Neural crest cell (in vitro differentiated cells): ENCODE data around the gene ZNF415. TPM values are rescaled to one million over a fixed set of nuclear protein-coding genes. Genes with fewer than 3 reads are reported as not detected.

ENCODE experiments used
- DNase-seq: peaks from one replicate; pipeline ENCODE4 v3.0.0; 2021; ENCODE audit warnings: low read depth, mixed read lengths, low spot score
- H3K27ac Mint-ChIP-seq: one replicate; pipeline ENCODE4 v1.8.0; 2021; ENCODE audit warnings: mild to moderate bottlenecking, mixed read lengths; ENCODE audit not compliant: unreplicated experiment
- H3K27me3 Mint-ChIP-seq: 2 replicates; pipeline ENCODE4 v1.8.0; 2021; ENCODE audit warnings: low read depth, mild to moderate bottlenecking, mixed read lengths
- H3K36me3 Mint-ChIP-seq: 2 replicates; pipeline ENCODE4 v1.8.0; 2021; ENCODE audit warnings: low read depth, mild to moderate bottlenecking, mixed read lengths
- H3K4me1 Mint-ChIP-seq: 2 replicates; pipeline ENCODE4 v1.8.0; 2021; ENCODE audit warnings: mixed read lengths
- H3K4me3 Mint-ChIP-seq: one replicate; pipeline ENCODE4 v1.8.0; 2021; ENCODE audit warnings: mild to moderate bottlenecking, mixed read lengths
- H3K9me3 Mint-ChIP-seq: 2 replicates; pipeline ENCODE4 v1.8.0; 2021; ENCODE audit warnings: mixed read lengths
- CTCF ChIP-seq: fragments of 200-600 bp; sonication (generic); conservative IDR thresholded peaks from 2 replicates; pipeline ENCODE4 v1.5.0; 2021; ENCODE audit warnings: antibody characterized with exemption, mild to moderate bottlenecking
- total RNA-seq: library from RNA; stranded (reverse); gene quantifications from 2 replicates; pipeline ENCODE4 v1.2.1, GENCODE V29; 2021

Gene ZNF415
- total RNA-seq, 1 donor from 2014 or later = 13.6 TPM

- no peak overlapping the region for H3K4me3 Mint-ChIP-seq
- H3K36me3 Mint-ChIP-seq = peaks cover 79% of the 10 kb centered on the region
- H3K4me1 Mint-ChIP-seq = no peaks in the 10 kb centered on the region
- no peaks in the 10 kb centered on the region for H3K27me3 Mint-ChIP-seq
- no peak for DNase-seq
- no peak for TF ChIP-seq CTCF
- peaks cover 27% of the 10 kb centered on the region for H3K9me3 Mint-ChIP-seq
- H3K27ac Mint-ChIP-seq = no peak overlapping the region
Observed at GRCh38 chr19:53147645-53148044, 14.9 kb upstream of the ZNF415 start.

GRCh38 chr19:53140351-53140750, 7.6 kb upstream of the ZNF415 start:
- Mint-ChIP-seq H3K4me1 (no peaks in the 10 kb centered on the region), H3K27ac (no peak overlapping the region), H3K36me3 (peaks cover 72% of the 10 kb centered on the region), H3K4me3 (no peak overlapping the region), H3K9me3 (peaks cover 41% of the 10 kb centered on the region), H3K27me3 (no peaks in the 10 kb centered on the region)
- no peak for TF ChIP-seq CTCF
- DNase-seq = no peak

DNA sequence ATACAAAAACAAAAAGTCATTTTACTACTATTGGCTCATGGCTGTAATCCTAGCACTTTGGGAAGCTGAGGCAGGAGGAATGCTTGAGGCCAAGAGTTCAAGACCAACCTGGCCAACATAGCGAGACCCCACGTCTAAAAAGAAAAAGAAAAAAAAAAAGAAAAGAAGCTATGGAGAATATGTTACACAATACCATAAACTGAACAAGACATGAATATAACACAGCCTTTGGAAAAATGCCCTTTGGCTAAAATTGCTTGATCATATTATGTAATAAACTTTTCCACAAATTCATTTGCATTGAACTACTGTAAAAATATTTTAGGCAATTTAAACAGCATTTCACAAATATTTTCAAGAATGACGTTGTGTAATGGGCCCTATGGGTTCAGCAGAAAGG, 3.7 kb upstream of the ZNF415 start:
- Mint-ChIP-seq H3K27me3 (peaks cover 4% of the 10 kb centered on the region), H3K36me3 (peaks cover 48% of the 10 kb centered on the region), H3K27ac (no peak overlapping the region), H3K9me3 (peaks cover 31% of the 10 kb centered on the region), H3K4me1 (peaks cover 16% of the 10 kb centered on the region), H3K4me3 (no peak overlapping the region)
- no peak for DNase-seq
- TF ChIP-seq CTCF = no peak

DNA sequence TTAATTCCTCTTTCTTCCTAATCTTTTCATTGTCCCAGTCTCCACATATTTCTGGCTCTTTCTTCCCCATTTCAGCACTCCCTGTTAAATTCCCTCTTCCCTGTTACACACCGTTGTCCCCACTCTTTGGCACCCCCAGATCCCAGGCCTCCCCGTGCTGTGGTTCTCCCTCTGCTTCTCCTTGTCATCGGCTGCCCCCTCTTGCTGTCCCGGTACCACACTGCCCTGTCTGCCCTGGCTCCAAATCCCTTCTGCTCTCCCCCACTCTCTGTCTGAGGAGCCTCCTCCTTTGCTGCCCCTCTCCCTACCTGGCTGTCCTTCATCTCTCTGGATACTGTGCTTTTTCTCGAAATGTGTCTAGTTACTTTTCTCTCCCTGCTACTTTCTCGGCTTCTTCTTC, 983 bp downstream of the ZNF415 start:
- H3K27ac Mint-ChIP-seq = peak overlapping the region; percentile 46
- H3K27me3 Mint-ChIP-seq = peaks cover 4% of the 10 kb centered on the region
- no peak for DNase-seq
- peaks cover 30% of the 10 kb centered on the region for H3K4me1 Mint-ChIP-seq
- peaks cover 10% of the 10 kb centered on the region for H3K9me3 Mint-ChIP-seq
- H3K4me3 Mint-ChIP-seq = peak overlapping the region; percentile 93
- H3K36me3 Mint-ChIP-seq = peaks cover 19% of the 10 kb centered on the region
- no peak for TF ChIP-seq CTCF

DNA sequence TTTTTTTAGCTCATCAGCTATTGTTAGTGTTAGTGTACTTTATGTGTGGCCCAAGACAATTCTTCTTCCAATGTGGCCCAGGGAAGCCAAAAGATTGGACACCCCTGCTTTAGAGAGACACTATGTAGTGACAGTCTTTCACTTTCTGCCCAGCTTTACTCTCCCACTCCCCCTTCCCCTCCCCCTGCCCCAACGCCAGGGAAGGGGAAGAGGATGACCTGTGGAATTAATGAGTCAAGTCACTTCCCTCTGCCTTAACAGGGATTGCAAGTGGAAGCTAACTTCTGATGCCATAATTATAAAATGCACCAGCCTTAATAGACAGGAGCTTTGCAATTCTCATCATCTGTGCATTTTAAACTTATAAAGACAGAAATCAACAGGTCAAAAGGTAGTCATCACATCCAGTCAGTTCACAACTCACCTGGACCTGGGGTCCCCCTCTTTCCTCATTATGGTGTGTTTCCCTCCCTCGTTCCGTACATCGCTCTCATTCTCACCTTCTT, 1.6 kb downstream of the ZNF415 start:
- Mint-ChIP-seq H3K4me3 (peak overlapping the region; percentile 93), H3K9me3 (peaks cover 10% of the 10 kb centered on the region), H3K27me3 (peaks cover 4% of the 10 kb centered on the region), H3K4me1 (peaks cover 30% of the 10 kb centered on the region), H3K27ac (peak overlapping the region; percentile 48), H3K36me3 (peaks cover 16% of the 10 kb centered on the region)
- DNase-seq = no peak
- TF ChIP-seq CTCF = no peak
